GM20000 (cell line): ENCODE results near the gene A1BG.
"Not testable (repeated sequence)": the region's sequence is repeated elsewhere in the genome, so short reads cannot be mapped to it uniquely, and the experiment has no call there.

ENCODE experiments used
- DNase-seq: peaks from one replicate; pipeline ENCODE4 v3.0.0; 2012; ENCODE audit warnings: low spot score
- CTCF ChIP-seq: IDR thresholded peaks from 2 replicates; pipeline ENCODE4 v1.5.1; 2012; ENCODE audit warnings: mild to moderate bottlenecking, control low read depth; ENCODE audit errors: extremely low read depth, missing control alignments

The A1BG gene

GRCh38 chr19:58319241-58319640, 34.1 kb downstream of the A1BG start:
- no peak for DNase-seq
- TF ChIP-seq CTCF, result no peak

- DNase-seq, result no peak
- no peak for TF ChIP-seq CTCF
Measured at GRCh38 chr19:58318297-58318696, 35.0 kb downstream of the A1BG start.

DNA sequence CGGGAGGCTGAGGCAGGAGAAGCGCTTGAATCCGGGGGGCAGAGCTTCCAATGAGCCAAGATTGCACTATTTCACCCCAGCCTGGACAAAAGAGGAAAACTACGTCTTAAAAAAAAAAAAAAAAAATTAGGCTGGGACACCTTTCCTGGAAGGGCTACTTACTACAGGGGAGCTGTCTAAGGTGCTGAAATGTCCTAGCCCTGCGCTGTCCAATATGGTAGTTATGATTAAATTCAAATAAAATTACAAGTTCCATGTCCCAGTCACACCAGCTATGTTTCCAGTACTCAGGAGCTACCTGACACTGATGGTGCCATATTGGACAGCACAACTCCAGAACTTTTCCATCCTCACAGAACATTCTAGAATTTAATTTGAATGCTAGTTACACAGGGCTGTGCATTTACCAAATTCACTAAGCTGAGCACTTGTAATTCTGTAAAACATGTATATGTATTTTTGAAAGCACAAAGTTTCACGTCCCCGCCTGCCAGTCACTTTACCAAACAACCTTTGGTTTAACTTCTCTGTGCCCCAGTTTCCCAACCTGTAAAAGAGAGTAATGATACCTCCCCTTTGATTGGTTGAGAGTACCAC, 35.7 kb downstream of the A1BG start:
- DNase-seq, result no peak

GRCh38 chr19:58315580-58315979, 37.7 kb downstream of the A1BG start:
- no peak for TF ChIP-seq CTCF

More for the DNA sequence above, 35.7 kb downstream of the A1BG start:
- no peak for TF ChIP-seq CTCF

DNA sequence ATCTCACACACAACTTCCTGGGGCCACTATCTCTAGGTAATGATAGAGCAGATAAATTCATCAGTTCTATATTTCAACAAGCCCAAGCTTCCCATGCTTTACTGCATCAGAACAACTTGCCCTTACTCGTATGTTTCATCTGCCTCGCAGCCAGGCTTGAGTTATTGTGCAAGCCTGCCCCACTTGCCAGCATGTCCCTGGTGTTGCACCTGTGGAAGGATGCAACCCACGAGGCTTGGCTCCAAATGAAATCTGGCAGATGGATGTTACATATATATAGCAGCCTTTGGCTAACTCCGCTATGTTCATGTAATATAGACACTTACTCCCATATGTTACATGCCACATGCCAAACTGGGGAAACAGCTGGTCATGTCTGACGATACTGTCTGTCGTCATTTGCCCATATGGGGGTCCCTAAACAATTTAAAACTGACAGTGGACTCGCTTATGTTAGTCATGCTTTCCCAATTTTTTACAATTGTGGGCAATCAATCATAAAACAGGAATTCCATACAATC, 41.9 kb downstream of the A1BG start:
- DNase-seq, result no peak
- no peak for TF ChIP-seq CTCF

More at GRCh38 chr19:58315580-58315979, 37.7 kb downstream of the A1BG start:
- no peak for DNase-seq

- not testable (repeated sequence) for DNase-seq
Measured at GRCh38 chr19:58310685-58311084, 42.6 kb downstream of the A1BG start.

DNA sequence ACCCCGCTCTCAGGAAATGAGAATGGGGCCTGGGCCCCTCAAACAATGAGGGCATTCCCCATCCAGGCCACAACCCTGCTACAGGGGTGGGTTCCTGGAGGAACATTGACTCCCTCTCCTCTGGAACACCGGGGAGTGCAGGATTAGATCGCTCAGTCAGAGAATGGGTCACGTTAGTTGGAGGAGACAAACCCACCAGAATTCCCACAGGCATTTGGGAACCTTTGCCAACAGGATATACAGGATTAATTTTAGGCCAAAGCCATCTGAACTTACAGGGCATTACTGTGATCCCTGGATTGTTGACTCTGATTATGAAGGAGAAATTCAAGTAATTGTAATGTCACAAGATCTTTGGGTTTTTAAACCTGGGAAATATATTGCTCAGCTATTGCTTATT, 45.6 kb downstream of the A1BG start:
- no peak for TF ChIP-seq CTCF
- DNase-seq, result no peak

GRCh38 chr19:58305932-58306323, 47.4 kb downstream of the A1BG start:
- no peak for TF ChIP-seq CTCF
- peak; percentile 50 for DNase-seq
